Activated CD4-positive, alpha-beta T cell treated with anti-CD3 and anti-CD28 coated beads, Interleukin-2, amount 50 U/mL, for 1 hour (primary cell): ENCODE measurements around the gene SMARCB1.

Source experiments
- DNase-seq: peaks from one replicate; pipeline ENCODE4 v3.0.0-alpha.2; 2020

SMARCB1 gene

DNA sequence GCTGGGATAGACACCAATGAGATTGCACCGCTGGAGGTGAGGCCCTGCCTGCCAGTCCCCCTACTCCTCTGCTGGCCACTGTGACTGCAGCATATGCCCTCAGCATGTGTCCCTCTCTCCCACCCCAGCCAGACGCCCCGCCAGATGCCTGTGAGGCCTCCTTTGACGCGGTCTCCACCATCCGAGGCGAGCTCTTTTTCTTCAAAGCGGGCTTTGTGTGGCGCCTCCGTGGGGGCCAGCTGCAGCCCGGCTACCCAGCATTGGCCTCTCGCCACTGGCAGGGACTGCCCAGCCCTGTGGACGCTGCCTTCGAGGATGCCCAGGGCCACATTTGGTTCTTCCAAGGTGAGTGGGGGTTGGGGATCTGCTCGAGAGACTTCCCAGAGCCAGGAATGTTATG, 5.7 kb upstream of the SMARCB1 start:
- DNase-seq = no peak

DNA sequence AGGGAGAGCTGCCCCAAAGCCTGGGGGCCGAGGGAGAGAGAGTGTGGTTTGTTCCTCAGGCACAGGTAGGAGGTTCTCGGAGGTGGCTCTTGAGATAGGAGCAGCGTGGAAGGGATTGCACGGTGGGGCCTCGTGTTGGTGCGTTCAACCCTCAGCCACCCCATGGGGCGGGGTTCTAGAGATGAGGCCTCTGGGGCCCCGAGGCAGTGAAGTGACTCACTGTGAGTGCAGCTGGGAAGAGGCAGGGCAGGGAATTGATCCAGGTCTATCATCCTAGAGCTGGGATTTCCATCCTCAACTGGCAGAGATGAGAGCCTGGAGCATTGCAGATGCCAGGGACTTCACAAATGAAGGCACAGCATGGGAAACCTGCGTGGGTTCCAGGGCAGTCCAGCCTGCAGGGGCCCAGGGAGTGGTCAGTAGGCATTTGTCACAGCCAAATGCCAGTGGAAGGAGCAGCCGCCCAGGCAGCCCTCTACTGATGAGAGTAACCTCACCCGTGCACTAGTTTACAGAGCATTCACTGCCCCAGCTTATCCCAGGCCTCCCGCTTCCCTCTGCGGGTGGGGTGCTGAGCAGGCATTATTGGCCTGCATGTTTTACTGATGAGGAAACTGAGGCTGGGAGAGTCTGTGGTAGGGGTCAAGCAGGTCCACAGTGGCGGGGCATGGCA, 5.1 kb upstream of the SMARCB1 start:
- no peak for DNase-seq

DNA sequence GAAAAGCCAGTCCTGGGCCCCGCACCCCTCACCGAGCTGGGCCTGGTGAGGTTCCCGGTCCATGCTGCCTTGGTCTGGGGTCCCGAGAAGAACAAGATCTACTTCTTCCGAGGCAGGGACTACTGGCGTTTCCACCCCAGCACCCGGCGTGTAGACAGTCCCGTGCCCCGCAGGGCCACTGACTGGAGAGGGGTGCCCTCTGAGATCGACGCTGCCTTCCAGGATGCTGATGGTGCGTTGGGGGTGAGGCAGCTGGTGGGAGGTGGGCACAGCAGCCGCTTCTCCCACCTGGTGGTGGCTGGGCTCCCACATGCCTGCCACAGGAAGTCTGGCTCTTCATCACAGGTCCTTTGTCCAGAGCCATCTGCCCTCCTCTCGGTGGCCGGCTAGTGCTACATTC, 4.5 kb upstream of the SMARCB1 start:
- DNase-seq = no peak

DNA sequence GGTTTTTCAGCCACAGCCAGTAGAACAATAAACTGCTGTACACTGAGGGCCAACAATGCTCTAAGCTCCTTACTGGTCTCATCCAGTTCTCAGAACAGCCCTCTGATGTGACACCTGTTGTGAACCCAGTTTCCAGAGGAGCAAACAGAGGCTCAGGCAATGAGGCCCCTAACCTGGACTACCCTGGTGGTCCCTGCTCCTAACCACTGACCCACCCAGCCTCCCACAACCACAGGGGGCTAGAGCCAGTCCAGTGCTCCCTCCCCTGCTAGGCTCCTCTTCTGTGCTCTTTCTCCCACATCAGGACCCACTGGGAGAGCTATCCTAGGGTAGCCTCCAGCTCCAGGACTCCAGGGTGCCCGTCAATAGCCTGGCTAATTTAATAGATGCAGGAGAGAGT, 4.1 kb upstream of the SMARCB1 start:
- DNase-seq = no peak

DNA sequence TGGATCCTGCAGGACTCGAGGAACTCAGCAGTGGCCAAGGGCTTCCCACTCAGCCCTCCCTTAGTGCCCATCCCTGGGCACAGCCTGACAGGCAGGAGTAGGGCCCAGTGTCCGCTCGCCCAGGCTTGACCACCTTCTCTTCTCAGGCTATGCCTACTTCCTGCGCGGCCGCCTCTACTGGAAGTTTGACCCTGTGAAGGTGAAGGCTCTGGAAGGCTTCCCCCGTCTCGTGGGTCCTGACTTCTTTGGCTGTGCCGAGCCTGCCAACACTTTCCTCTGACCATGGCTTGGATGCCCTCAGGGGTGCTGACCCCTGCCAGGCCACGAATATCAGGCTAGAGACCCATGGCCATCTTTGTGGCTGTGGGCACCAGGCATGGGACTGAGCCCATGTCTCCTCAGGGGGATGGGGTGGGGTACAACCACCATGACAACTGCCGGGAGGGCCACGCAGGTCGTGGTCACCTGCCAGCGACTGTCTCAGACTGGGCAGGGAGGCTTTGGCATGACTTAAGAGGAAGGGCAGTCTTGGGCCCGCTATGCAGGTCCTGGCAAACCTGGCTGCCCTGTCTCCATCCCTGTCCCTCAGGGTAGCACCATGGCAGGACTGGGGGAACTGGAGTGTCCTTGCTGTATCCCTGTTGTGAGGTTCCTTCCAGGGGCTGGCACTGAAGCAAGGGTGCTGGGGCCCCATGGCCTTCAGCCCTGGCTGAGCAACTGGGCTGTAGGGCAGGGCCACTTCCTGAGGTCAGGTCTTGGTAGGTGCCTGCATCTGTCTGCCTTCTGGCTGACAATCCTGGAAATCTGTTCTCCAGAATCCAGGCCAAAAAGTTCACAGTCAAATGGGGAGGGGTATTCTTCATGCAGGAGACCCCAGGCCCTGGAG, 3.3 kb upstream of the SMARCB1 start:
- no peak for DNase-seq

DNA sequence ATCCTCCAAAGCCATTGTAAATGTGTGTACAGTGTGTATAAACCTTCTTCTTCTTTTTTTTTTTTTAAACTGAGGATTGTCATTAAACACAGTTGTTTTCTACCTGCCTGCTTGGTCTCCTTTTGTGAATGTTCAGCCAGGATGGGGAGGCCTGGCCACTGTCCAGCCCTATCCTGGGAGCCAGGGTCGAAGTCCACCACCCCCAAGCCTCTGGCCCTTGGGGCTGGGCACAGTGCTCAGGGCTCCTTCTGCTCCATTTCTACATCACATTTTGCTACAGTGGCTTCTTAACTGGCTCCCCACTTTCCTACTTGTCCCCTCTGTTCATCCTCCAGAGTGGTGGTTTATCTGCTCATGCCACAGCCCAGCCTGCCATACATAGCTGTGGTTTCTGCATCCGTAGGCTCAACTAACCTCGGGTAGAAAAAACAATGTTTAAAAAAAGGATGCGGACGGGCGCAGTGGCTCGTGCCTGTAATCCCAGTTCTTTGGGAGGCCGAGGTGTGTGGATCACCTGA, 2.5 kb upstream of the SMARCB1 start:
- no peak for DNase-seq

DNA sequence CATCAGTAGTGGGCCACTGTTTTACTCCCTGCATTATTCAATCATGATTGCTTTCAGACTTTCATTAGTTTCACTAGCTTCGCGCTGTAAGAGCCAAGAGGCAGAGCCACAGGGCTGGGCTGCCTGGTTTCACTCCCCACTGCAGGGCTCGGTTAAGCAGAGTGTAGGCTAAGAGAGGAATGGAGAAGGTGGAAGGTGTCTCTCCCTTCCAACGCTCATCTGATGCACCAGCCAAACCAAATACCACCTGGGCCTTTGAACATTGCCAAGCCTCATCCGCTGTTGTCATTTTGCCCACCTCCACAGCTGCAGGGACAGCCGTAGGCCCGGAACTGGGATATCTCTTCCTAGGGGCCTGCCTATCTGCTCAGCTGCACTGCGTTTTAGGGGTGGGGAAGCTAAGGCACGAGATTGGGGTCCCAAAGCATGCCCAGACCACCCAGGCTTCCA, 480 bp upstream of the SMARCB1 start:
- no peak for DNase-seq

DNA sequence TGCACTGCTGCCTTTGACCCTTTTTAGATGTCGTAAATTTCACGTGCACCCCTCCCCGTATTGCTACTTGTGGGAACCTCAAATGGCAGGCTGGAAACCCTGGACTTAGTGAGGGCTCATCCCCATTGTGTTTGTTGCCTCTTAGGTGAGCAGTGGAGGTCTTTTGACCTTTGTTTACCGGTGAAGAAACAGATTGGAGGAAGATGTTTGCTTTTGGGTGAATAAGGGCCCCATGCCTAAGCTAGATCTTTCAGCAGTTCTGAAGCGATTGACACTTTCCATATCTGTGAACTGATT, 782 bp downstream of the SMARCB1 start:
- no peak for DNase-seq

DNA sequence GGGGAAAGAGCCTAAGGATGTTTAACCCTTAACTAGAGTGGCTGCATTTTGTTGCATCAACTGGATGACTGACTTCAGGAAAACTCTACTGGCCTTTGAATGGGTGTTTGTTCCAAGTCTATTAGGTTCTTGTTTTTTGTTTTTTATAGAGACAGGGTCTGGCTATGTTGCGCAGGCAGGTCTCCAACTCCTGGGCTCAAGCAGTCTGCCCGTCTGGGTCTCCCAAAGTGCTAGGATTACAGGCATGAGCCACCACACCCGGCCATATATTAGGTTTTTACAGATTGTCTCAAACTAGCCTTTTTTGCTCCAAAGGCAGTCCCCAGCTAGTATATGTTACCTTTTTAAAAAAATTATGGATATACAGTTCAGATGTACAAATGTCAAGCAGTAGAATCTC, 1.1 kb downstream of the SMARCB1 start:
- no peak for DNase-seq

DNA sequence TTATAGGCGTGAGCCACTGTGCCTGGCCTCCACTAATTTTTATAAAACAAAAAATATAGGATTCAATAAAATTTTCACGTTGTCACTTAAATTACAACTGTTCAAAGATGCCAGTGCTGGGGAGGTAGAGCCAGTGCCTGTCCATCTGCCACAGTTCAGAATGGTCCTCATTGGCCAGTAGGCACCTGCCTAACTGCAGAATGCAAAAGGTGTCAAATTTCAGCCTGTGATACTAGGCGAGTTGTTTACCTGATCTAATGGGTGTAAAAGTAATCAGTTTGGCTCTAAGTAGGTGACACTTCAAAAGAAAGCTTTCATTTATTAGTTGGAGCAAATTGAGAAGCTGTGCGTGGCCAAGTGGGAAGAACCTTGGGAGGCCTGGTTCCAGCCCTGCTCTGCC, 2.4 kb downstream of the SMARCB1 start:
- DNase-seq = no peak

DNA sequence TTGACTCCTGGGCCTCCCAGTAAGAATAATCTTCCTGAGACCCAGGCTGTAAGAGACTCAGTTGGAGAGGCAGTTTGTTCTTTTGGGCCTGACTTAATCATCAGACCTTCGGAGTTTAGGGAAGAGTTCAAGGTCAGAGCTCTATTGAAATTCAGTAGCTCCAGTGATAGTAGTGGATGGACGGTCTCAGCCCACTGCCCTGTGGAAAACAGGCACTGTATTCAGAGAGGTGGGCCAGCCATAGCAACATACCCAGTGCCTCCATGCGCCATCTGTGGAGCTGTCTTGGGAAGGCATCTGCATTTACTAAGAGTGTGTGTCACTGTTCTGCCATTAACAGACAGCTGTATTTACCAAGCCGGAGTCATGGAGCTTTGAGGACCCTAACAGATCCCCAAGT, 2.9 kb downstream of the SMARCB1 start:
- no peak for DNase-seq

DNA sequence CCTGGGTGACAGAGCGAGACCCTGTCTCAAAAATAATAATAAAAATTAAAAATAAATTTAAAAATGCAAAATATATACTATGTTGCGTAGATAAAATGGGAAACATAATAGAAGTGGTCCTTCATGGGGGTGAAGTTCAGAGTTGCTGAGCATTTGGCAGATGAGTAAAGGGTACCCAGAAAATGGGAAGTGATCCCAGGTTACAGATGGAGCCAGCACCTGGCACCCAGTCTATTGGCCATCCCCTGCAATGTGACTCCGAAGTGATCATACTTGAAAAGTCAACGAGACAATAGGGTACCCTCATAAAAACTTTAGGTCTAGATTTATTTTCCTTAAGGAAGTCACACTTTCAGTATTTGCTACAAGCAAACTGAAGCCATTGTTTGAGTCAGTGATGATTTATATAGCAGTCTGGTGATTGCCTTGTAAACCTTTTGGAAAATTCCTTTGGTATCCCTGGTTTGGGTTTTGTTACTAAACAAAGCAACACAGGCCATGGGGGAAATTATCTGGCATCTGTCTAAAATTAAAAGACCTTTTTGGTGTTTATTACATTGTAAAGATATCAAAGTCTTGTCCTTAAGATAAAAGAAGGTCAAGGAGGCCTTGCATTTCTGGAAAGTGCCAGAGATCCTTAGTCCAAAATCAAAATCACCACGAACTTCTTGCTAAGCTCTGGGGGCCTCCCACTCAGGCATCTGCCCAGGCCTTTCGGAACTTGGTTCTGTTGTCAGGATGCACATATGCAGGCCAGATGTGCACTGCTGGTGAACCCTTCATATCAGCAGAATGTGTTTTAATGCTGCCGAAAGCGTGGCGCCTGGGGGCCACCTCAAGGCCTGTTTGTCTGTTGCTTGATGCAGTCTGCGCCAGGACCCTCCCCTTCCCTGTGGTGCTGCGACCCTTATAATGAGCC, 4.3 kb downstream of the SMARCB1 start:
- no peak for DNase-seq

DNA sequence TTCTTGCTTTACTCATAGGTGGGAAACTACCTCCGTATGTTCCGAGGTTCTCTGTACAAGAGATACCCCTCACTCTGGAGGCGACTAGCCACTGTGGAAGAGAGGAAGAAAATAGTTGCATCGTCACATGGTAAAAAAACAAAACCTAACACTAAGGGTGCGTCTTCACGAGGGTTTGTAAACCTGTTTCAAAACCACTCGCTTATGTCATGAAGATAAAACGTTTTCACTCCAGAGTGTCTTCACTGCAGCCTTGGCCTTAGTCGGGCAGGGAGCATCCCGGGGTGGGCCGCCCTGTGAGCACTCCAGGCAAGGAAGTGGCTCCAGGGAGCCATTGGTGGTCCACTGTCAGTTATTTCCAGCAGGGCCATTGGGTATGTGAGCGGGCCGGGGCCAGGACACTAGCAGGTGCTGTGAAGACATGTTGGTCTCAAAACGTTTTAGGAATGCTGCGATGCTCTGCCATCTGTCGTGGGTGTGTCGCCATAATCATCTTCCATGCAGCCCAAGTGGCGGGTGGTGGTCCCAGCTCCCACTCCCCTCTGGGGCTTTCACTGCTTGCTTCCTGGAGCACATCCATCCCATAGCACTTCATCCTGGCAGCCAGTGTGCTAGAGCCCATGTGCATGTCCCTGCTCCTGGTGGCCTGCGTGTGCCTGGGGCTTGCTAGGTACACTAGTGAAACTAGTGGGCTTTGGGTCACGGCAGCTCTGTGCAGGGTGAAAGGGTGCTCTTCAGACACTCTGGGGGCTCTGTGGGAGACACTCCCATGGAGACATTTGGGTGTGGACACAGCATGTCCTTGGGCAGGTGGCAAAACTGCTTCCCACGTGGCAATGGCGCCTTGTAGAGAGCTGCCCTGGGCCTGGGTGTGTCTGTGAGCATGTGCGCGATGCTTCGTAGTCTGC, 5.2 kb downstream of the SMARCB1 start:
- no peak for DNase-seq

DNA sequence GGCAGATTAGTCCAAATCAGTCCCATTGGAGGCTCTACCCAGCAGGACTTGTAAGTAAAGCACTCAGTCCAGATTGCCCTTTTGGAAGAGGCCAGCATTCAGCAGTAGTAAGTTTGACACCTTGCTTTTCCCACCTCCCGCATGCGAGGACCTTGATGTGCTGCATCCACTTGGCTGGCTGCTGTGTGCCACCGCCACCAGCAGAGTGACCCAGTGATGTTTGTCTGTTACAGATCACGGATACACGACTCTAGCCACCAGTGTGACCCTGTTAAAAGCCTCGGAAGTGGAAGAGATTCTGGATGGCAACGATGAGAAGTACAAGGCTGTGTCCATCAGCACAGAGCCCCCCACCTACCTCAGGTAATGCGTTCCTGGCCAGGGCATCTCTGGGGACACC, 6.6 kb downstream of the SMARCB1 start:
- DNase-seq = no peak

DNA sequence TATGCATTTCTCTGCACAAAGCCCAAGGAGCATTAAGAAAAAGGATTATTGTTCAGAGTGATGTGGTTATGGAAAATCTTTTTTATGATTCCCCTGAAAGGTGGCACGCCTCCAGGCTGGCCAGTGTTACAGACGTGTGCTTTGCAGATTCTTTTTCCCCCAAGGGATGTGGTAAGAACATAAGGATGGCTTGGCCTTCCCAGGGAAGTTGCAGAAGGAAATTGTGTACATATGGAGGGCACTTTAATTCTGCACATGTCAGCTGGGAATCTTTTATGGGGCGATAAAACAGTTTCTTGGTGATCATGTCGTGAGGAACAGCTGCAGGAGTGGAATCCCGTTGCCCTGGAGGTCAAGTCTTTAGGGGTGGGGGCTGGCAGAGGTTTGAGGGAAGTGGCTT, 9.7 kb downstream of the SMARCB1 start:
- DNase-seq = no peak

DNA sequence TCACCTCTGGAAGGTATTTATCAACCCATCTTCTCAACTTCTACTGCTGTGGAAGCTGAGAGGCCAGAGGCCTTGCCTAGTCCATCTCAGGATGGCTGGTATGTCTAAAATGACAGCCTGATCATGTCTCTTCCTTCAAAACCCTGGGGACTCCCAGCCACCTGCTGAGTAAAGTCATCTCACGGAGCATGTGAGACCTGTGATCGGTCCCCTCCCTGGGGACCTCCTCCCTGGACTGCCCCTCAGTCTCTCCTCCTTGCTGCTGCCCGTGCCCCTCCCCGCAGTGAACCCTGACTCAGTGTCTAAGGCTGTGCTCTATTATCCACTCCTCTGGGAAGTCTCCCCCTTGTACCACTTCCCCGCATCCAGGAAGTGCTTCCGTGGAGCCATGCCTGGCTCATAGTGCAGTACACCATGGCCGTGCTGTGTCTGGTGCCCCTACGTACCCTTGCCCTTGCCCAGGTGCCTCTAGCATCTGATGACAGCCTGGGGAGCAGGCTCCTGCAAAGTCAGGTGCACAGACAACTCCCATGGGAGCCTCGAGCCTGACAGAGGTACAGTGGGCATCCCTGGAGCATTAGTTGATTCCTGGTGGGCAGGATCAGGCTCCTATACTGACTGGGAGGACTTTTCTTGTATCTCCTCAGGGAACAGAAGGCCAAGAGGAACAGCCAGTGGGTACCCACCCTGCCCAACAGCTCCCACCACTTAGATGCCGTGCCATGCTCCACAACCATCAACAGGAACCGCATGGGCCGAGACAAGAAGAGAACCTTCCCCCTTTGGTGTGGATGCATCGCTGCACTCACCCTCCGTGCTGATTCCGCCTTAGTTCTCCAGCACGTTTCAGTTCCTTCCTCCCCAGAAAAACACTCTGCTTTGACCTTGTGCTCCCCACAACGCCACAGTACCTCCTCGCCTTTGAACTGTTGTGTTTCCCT, 13.8 kb downstream of the SMARCB1 start:
- DNase-seq = no peak

DNA sequence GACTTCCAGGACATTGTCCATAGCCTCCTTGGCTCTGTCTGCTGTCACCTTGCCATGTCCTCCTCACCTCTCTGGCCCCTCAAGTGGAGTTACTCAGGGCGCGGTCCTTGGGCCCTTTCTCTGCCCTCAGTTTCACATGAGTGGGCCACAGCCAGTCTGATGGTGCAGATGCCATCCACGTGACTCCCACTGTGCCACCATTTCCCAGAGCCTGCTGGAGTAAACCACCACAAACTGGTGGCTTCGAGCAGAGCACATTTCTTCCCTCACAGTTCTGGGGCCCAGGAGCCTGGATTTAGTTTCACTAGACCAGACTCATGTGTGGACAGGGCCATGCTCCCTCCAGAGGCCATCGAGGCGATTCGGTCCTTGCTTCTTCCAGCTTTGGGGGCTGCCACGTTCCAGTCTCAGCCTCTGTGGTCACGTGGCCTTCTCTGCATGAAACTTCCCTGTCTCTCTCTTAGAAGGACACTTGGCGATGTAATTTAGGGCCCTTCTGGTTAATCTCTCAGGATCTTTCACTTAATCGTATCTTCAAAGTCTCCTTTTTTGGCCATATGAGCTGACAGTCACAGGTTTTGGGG, 14.6 kb downstream of the SMARCB1 start:
- DNase-seq = no peak

DNA sequence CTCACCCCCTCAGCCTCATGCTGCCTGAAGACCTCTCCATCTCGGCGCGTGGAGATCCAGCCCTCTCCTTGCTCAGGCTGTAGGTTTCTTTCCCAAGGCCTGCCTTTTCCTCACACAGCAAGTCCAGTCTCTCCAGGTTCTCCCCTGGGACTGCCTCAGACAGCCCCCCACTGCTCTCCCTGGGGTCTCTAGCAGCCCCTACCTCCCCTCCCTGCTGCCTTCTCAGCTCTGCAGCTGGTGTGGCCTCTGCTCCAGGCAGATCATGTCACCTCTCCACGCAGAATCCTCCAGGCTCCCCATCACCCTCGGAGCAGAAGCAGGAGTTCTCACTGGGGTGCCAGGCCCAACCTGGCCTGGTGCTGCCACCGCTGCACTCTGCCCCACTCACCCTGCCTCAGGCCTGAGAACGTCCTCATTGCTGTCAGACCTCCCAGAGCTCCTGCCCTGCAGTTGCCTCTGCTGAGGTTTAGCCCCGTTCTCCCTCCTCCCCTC, 15.2 kb downstream of the SMARCB1 start:
- no peak for DNase-seq

DNA sequence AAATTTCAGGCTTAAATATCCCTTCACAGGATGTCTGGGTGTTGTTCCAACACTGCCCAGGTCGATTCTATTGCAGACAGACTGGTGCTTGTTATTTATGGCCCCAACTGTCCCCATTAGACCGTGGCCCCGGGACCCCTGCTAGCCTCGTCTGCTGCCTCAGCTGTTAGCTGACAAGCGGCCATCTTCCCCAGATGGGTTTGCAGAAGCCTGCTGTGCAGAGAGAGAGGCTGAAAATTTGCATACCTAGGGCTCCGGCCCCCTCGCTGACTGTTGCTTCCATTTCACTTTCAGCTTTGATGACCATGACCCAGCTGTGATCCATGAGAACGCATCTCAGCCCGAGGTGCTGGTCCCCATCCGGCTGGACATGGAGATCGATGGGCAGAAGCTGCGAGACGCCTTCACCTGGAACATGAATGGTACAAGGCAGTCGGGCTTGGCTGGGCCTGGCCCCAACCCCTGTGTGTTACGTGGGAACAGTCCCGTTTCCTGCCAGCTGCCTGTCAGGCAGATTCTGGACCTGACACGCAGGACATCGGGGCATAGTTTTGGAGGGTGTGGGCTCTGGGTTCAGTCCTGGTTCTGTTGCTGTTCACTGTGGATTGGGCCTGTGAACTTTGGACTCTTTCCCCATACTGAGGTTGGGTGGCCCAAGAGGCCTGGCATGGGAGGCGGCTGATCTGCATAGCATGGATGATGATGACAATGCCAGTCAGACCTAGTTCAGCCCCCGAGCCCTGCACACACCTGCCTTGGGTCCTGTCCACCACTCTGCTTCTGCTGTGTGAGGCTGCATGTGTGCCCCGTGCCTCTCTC, 16.4 kb downstream of the SMARCB1 start:
- DNase-seq = no peak
